Medulla oblongata (tissue), 1 donor: Measurements from ENCODE around the gene ITGA2.
"Not testable (repeated sequence)": the region's sequence is repeated elsewhere in the genome, so short reads cannot be mapped to it uniquely, and the experiment has no call there.

Source experiments
- DNase-seq: peaks from one replicate; pipeline ENCODE4 v3.0.0-alpha.2; 2015; ENCODE audit errors: extremely low spot score

ITGA2 gene

DNA sequence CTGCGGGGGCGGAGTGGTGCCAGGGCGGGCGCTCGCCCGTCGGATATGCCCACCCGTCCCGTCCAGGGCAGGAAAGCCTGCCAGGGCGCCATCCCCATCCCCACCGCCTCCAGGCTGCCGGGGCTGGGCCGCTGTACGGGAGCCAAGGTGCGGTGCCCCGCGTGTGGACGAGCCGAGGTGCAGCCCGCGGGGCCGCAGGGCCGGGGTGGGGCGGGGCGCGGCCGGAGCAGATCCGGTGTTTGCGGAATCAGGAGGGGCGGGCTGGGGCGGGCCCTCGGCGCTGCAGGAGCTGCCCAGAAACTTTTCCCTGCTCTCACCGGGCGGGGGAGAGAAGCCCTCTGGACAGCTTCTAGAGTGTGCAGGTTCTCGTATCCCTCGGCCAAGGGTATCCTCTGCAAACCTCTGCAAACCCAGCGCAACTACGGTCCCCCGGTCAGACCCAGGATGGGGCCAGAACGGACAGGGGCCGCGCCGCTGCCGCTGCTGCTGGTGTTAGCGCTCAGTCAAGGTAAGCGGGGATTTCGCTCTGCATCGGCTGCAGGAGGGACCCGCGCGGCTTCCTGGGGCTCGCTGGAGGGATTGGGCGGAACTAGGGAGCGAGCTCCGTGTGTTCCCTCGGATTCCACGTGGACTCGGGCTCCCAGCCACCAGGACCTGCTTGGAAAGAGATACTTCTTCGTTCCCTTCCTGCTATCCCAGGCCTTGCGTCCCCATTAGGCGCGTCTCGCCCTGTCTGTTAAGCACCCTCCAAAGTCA, at the start of gene ITGA2:
TSS of gene ITGA2 (plus strand) at position 328 of the 756 bp plus-strand sequence. CDS start at position 445, 117 bp downstream.
- DNase-seq: no peak

DNA sequence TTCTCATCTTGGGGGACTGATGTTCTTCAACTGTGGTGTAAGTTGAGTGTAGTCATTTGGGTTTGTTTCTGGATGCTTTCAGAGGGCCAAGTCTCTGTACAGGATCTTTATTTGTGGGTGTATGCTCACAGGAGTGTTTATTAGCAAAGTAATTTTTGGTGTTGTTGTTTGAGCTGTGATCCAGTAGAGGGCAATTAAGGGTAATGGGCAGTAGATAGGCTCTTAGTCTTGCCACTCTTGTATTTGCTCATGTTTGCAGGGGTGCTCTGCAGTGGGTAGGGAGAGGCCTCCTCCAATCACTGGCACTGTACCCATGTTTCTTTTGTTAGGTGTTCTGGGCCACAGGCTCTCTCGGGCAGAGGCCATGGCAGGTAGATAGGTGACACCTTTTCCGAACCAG, 45.9 kb upstream of the ITGA2 start:
- DNase-seq: no peak

DNA sequence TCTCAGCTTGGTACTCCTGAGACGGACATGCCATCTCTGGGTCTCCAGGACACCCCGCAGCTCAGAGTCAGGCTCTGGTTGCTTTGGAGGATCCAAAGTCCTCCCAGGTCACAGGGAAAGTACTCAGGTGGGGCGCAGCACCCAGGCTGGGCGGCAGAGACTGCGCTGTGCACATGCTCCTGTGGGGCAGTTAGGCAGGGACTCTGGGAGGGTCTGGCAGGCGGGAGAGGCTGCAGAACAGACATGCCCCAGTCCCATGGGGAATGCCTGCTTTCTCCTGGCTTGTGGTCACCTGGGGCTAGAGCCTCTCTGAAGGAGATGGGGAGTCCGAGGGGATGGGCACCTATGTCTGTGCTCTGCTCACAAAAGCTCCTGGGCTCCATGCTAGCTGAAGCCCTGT, 45.3 kb upstream of the ITGA2 start:
- no peak for DNase-seq

DNA sequence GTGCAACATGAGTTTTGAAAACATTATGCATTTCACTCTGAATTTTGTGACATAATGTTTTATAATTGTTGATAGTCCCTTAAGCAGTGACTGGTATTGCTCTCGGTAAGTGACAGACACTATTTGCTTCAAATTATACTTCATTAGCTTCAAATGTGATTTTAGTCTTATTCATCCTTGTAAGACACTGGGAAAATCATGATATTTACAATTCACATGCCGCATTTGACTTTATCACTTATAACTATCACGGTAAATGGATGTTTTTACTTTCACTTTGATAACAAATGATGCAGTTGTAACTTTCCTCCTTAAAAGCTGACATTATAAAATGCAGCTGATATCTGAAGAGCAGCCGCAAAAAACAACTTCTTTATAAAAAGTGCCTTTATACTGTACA, 44.1 kb upstream of the ITGA2 start:
- DNase-seq: no peak

DNA sequence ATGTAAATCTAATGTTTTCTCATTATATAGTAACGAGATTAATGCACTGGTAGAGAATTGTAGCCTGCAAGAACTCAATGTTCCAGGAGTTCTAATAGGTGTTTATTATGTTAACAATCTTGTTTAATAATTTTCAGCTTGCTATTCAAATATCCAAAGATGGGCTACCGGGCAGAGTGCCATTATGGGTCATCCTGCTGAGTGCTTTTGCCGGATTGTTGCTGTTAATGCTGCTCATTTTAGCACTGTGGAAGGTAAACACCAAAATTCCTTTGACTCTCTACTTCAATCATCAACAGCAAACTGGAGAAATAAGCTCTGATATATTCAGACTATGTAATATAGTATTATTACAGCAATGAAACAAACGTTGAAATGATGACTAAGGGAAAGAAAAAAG, 41.9 kb upstream of the ITGA2 start:
- no peak for DNase-seq

DNA sequence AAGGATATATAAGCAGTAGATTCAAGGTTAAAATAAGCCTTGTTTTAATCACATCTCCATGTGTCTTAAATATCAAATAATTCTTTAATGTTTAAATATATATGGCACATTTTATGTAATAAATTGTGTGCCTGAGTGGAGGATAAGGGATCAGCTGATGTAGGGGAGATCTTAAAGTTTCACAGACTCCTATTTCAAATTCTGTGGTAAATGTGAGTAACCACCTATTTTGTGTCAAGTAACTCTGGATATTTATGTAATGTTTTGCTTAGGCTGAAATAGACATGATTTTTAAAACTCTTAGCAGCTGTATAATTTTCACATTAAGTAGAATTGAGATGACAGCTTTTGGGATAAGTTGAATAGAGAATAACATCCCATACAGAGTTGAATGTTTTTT, 41.3 kb upstream of the ITGA2 start:
- DNase-seq: no peak

DNA sequence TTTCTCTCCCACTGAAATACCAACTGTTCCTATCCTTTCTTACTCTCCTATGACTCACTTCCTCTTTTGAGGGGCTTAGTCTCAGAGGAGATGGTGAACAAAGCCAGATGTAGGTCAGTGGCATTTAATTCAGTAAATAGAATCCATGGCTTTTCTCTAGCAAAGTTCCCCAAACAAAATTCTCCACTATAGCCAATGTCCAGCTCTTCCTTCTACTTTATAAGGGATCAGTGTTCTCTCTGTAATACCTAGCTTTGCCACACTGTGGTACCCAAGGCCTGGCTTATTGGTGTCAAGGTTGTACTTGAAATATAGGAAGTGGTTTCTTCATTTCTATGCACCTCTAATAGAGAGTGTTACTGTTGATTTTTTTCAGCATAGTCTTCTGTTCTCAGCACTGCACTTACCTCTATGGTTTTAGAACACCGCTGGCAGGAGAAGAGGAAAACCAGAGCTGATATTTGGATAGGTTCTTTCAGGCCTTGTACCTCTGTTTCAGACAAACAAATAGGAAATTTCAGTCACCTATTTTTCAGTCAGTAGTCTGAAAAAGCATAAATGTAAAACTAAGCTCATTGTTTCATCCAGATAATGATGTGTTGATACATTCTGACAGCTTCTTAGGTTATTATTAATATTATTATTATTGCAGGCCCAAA, 40.6 kb upstream of the ITGA2 start:
- peak; percentile 91 for DNase-seq

DNA sequence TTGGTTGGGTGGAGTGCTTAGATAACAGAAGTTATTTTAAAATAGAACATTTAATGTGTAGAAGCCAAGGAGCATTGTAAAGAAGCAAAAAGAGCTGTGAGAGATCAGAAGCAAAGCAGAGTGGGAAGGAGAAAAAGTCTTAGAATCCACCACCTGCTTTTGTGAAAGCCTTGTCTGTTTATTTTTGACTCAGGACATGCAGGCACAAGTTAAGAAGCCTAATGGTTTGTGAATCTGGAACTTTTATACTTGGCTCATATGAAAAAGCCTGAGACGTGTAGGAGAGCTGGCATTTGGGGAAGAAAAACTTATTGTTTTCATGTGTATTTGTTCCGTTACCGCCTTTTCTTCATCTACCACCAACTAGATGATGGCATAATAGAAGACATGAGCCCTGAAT, 38.5 kb upstream of the ITGA2 start:
- DNase-seq: no peak

DNA sequence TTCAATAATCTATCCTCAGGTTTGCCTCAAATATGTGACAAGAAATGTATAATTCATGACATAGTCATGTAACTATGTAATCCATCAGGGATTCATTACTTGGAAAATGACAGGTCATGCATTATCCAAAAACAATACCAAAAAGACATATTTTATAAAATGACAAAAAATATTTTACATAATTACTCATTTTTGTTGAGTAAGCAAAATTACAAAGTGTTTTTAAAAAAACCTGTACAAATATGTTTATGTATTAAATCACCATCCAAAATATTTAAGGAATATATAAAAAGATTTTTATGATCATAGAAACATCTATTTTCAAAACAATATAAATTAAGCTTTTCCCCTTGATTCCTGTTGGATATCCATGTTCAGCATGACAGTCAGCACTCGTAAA, 36.7 kb upstream of the ITGA2 start:
- DNase-seq: no peak

DNA sequence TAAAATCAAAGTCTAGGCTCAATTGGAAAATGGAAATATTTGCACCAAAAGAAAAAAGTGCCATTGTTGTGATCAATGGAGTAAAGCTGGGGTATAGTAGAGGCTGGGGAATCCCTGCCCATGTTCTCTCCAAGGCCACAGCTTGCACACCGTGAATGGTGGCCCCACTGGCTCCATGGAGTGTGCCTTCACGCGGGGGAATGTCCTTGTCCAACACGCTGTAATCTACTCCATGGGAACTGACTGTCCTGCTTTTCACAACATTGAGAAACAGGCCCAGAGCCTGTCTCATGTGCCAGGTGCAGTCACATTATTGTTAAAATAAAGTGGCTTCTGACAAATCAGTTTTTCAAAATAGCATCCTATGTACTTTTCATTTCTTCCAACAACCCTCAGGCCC, 33.1 kb upstream of the ITGA2 start:
- no peak for DNase-seq

DNA sequence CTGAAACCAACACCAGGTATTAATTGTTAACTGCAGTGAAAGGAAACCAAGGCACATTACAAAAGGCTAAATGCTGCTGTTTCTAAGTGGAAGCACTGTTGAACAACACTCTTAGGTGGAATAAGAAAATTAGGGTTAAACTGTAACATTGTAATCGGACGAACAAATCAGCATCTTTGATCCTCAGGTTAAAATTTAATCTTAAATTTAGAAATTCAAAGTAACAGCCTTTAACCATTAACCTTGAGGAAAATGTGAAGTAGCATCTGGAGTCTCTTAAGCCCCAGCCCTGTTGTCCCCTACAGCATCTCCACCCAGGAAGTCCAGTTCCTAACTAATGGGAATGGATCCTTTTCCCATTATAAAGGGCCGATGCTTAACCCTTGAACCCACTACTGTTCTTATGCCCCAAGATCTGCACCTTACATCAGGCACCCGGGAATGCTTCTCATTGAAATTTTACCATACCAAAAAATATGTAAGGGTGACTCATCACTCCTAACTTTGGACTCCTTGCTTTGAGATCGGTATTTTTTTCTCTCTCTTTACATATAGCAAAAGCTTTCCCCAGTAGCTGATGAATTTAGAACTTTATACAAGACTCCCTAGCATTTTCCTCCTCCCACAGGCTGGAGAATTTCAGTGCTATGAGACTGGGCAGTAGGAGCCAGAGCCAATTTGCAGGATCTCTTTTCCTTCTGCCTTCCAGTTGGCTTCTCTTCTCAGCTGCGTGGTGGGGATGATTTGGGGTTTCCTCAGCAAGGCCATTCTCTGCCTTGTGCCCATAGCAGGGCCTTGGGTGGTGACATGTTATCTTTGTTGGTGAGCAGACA, 32.0 kb upstream of the ITGA2 start:
- no peak for DNase-seq

DNA sequence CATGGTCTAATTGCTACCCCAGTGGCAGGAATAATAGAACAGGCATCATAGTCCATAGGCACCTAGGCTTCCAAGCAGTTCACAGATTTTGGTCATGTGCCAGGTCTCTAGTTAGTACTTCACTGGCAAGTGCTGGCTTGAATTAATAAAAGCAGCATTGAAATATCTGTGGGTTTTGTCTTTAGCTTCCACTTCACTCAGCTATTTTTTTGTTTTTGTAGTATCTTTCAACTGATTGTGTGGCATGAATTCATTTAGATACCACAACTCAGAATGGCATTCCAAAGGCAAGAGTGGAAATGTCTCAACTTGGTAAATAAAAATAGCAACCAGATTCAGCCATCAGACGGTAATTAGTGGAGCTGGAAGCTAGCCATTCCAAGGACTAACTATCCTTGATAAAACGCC, 27.9 kb upstream of the ITGA2 start:
- no peak for DNase-seq

DNA sequence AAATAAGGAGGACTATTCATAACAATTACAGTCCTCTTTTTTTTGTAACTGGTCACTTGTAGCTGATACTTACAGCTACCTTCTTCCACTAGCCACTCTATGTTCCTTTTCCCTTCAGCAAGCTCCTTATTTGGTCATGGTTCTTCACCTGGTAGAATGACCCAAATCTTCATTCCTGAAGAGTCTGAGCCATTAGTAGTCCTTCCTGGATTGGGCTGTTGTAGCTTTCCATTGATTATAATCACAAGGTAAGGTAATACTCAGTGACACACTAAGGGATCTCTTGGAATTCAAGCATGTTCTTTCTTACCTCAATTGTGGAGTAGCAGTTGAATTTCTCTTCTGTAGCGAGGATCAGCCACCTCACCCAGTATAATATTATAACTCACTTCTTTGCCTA, 25.5 kb upstream of the ITGA2 start:
- DNase-seq: no peak

DNA sequence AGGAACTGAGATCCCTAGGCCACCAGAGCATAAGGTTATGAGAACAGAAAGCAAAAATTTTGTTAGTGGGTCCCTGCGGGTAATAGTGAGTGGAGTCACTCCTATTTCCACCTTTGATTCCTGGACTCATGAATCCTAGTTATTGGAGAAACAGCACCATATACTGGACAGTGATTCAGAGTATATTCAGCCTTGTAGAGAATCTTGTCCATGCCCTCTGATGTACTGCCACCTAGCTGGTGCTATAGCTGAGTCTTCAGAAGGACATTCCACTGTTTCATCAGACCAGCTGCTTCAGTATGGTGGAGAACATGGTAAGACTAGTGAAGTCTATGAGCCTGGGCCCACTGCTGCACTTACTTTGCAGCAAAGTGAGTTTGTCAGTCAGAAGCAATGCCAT, 25.0 kb upstream of the ITGA2 start:
- DNase-seq: no peak

DNA sequence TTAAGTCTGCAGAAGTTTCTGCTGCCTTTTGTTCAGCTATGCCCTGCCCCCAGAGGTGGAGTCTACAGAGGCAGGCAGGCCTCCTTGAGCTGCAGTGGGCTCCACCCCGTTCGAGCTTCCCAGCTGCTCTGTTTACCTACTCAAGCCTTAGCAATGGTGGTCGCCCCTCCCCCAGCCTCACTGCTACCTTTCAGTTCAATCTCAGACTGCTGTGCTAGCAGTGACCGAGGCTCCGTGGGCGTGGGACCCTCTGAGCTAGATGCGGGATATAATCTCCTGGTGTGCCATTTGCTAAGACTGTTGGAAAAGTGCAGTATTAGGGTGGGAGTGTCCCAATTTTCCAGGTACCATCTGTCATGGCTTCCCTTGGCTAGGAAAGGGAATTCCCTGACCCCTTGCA, 13.0 kb upstream of the ITGA2 start:
- DNase-seq: not testable (repeated sequence)

DNA sequence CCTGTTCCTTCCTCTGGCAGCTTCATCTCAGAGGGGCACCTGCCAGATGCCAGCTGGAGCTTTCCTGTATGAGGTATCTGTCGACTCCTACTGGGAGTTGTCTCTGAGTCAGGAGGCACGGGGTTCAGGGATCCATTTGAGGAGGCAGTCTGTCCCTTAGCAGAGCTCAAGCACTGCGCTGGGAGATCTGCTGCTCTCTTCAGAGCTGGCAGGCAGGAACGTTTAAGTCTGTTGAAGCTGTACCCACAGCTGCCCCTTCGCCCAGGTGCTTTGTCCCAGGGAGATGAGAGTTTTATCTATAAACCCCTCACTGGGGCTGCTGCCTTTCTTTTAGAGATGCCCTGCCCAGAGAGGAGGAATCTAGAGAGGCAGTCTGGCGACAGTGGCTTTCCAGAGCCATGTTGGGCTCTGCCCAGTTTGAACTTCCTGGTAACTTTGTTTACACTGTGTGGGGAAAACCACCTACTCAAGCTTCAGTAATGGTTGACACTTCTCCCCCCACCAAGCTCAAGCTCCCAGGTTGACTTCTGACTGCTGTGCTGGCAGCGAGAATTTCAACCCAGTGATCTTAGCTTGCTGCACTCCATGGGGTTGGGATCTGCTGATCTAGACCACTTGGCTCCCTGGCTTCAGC, 11.8 kb upstream of the ITGA2 start:
- no peak for DNase-seq

DNA sequence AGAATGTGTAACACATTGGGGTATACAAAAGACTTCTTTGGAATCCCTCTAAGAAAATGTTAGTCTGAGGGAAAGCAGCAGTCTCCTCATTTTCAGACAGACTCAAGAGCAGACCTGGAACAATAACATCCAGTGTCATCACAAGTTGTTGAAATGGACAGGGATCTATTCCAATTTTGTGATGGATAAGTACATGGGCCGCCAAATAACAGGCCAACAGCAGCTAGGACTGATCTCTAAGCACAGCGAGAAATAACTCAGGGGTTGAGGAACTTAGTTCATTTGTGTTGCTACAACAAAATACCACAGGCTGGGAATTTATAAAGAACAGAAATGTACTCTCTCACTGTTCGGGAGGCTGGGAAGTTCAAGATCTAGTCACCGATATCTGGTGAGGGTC, 7.6 kb upstream of the ITGA2 start:
- DNase-seq: no peak

DNA sequence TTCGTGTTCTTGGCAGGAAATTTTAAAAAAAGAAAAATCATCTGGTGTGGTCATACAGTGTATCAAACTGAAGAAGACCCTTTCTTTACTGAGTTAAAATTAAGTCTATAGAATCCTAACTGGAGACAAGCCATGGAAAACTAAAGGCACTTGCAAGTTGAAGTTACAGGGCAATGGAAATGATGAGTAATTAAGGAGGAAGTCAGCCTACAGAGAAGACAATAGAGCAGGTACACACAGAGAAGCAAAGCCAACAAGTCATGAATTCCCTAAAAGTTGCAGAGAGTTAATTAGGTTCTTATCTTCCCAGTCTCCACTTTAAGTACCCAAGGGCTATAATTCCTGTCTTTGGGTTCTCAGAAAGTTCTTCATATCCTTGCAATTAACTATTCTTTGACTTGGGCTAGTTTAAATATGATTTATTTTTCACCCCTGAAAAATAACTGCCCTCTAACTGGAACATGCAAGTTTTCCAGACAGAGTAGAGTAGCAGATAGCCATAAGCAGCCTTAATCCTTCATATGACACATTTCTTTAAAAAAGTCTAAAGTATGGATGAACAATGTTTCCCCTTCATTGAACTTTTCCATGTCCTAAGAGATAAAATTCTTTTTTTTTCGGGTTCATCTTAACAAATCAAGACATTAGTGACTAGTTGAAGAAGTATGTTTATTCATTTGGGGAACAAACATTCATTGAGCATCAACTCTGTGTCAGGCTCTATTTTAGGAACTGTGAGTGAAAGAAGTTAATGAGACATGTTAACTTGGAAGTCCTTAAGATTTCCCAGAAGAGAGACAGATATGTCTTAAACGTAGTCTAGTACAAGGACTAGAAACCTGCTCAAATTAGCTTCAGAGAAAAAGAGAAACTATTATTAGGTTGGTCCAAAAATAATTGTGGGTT, 5.2 kb upstream of the ITGA2 start:
- no peak for DNase-seq

DNA sequence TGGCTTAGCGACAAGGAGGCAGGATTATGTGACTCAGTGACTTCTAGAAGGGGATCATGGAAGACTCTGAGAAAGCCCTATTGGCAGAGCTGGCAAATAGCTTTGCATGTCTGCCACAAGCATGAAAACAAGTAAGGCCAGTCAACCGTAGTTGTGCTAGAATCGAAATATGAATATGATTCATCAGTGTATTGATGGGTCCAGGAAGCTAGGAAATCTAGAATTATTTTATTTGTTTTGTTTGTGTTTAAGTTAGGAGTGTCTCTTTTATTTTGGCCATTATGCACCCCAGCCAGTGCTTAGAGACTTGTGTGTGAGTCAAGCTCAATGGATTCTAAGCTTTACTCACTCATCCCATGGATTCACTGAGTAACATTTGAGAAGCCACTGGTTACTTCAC, 3.8 kb upstream of the ITGA2 start:
- no peak for DNase-seq

DNA sequence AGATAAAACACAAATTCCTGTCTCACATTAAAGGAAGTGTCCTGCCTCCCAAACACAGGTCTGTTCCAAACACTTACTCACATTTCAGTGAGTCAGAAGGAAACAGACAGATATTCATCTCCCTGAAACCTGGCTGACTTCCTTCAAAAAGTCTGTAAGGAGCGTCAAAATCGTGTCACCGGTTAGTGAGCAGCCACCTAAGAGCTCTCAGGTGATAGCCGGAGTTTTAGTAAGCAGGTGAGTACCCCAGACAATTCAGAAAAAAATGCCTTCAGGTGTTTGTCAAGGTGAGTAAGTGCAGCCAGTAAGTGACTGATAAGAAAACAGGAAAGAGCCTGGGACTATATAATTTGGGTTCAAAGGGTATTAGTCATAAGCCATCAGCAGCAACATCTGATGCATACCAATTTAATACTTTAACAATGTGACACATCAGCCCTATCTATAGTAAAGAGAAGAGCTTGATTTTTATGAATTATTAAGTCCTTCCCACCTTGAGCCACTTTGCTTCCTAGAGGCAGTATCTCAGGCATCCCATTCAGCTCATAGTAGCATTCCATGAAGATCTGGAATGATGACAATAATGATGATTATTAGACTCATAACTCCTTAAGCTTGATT, 1.3 kb upstream of the ITGA2 start:
- peak; percentile 6 for DNase-seq
